GM19468 (cell line): ENCODE results near the gene SEPSECS.
A peak's percentile ranks its signal among the peaks of the same experiment; 100 is the strongest.

Experiments used
- ATAC-seq: cut with Tn5 transposase; IDR thresholded peaks from one replicate; pipeline ENCODE4 v1.9.1; 2021; ENCODE audit warnings: mild to moderate bottlenecking, moderate library complexity, moderate number of reproducible peaks; ENCODE audit not compliant: unreplicated experiment; ENCODE audit errors: extremely low read depth

The SEPSECS gene

GRCh38 chr4:25159837-25160713, at the start of gene SEPSECS:
TSS of gene SEPSECS (minus strand) at chr4:25160449. CDS start at chr4:25160369, 80 bp downstream.
- ATAC-seq: peak; percentile 76

DNA sequence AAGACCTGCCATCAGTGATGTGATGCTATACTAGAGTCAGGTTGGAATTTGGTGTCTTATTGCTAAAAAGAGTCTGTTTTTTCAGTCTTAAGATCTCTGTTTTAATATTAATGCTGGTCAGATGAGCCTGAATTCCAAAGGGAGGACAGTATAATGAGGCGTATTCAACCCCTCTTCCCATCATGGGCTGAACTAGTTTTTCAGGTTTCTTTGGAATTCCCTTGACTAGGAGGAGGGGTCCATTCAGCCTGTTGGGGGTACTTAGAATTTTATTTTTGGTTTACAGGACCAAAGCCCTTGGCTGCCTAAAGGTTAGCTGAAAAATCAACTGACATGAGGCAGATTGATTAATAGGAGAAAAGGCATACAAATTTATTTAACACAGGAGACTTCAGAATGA, 49.5 kb upstream of the SEPSECS start:
- no peak for ATAC-seq

- no peak for ATAC-seq
Observed at GRCh38 chr4:25207997-25208396, 47.7 kb upstream of the SEPSECS start.

- no peak for ATAC-seq
Observed at GRCh38 chr4:25198713-25199112, 38.5 kb upstream of the SEPSECS start.

DNA sequence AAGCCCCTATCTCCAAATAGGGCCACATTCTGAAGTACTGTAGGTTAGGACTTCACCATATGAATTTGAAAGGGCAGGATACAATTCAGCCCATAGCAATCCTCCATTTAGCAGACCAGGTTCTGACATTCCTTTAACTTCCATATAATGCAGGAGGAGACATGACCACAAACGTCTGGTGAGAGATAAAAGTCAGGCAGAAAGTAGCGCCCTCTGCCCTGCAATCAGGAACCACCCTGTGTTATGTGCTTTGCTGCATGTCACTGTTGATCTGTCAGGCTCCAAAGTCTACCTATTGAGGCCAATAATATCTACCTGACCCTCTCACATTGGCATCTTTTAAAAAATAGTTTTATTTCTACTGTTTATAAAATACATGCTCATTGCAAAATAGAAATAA, 30.2 kb upstream of the SEPSECS start:
- ATAC-seq: no peak

GRCh38 chr4:25184056-25184455, 23.8 kb upstream of the SEPSECS start:
- no peak for ATAC-seq

DNA sequence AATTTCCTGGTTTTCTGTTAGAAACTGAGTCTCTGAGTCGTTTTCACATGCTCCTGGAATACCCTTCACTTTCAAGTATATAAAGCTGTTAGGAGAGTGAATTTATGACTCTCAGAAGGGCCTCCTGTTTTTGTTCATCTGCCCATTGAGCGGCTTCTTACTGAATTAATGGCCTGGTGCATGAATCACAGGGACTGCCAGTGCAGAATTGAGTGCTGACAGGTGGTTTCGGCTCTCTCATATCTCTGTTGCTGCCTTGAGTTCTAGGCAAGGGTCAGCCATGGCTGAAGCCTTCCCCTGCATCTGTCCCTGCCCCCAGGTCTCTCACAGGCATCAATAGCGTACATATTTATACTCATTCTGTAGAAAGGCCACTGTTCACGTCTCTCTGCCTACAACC, 22.7 kb upstream of the SEPSECS start:
- no peak for ATAC-seq

DNA sequence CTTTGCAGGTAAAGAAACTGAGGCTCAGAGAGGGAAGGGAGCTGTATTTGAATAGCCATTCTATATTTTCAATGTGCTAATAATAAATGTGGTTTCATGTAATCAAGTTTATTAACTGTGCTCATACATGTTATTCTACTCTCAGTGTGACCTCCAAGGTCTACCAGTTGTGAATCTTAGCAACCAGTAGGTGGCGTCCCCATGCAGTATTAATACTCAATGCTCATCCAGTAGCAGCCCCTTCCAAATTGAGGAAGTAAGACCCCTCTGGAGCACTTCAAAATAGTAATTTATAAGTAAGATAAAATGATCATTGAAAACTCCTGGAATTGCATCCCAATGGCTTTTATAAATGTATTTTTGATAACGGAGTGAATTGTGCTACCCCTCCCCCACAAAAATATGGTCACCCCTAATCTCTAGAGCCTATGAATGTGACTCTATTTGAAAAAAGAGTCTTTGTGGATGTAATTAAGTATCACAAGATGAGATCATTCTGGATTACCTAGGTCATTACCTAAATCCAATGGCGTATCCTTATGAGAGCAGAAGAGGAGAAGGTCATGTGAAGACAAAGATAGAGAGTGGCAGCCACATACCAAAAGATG, 20.4 kb upstream of the SEPSECS start:
- ATAC-seq: peak; percentile 74

GRCh38 chr4:25178838-25179261, 18.6 kb upstream of the SEPSECS start:
- ATAC-seq: no peak

GRCh38 chr4:25177147-25177546, 16.9 kb upstream of the SEPSECS start:
- no peak for ATAC-seq

- no peak for ATAC-seq
Observed at GRCh38 chr4:25174674-25175073, 14.4 kb upstream of the SEPSECS start.

GRCh38 chr4:25172961-25173915, 13.0 kb upstream of the SEPSECS start:
- ATAC-seq: no peak

DNA sequence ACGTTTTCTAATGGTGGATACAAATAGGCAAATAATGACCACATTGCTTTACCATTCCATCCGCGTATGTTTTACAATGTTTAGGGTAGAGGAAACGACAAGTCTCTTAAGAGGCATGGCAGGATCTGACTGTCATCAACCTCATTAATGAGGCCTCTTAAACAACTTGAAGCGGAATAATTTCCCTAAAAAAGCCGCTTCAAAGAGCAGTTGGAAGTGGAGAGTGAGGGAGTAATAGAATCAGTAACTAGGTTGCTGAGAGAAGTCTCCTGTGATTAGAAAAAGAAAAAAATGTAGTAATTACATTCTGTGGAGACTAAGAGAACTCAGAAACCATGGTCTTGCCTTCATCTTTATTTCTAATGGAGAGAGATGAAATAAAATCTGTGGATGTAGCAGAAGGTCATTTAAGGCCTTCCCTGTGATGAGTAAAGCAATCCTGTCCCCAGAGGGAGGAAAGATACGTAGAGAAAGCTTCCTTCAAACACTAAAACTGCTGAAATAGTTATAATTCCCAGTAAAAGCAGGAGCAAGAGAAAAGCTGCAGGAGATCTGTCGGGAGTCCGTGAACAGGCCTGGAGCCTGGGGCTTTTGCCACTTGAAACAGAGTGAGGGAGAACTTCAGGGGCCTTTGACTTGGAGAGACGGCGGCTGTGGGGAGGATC, 11.1 kb upstream of the SEPSECS start:
- no peak for ATAC-seq

GRCh38 chr4:25169446-25169845, 9.2 kb upstream of the SEPSECS start:
- no peak for ATAC-seq

GRCh38 chr4:25165916-25166315, 5.7 kb upstream of the SEPSECS start:
- ATAC-seq: no peak

DNA sequence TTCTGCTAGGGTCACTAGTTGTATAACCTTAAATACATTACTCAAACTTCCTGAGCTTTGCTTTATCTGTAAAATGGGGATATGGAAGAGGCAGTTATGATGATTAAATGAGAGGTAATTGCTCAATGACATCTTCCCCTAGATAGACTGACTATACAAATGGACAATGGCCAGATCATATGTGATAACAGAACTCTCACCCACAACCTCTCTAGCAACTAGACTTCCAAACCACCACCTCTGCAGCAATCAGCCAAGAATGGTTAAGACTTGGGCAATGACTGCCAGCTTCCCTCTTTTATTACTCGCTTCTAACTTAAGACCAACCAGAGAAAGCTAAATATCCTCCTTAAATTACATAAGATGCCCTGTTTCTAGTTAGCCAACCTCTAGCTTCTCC, 2.9 kb upstream of the SEPSECS start:
- ATAC-seq: no peak

- ATAC-seq: no peak
Observed at GRCh38 chr4:25162566-25162965, 2.3 kb upstream of the SEPSECS start.

- ATAC-seq: no peak
Observed at GRCh38 chr4:25161593-25161950, 1.3 kb upstream of the SEPSECS start.

GRCh38 chr4:25160714-25161592, 704 bp upstream of the SEPSECS start:
- no peak for ATAC-seq
